ENCODE measurements around the gene FLNC. TPM values are rescaled to one million over a fixed set of nuclear protein-coding genes. Genes with fewer than 3 reads are reported as not detected.
A peak's percentile ranks its signal among the peaks of the same experiment; 100 is the strongest.

FLNC gene
- total and polyA plus RNA-seq, 9 of the 15 experiments (the other 6 are each of a cell fraction or from before 2014, with no cell fraction given), result 0.90 to 155 (median 28.8) TPM

DNA sequence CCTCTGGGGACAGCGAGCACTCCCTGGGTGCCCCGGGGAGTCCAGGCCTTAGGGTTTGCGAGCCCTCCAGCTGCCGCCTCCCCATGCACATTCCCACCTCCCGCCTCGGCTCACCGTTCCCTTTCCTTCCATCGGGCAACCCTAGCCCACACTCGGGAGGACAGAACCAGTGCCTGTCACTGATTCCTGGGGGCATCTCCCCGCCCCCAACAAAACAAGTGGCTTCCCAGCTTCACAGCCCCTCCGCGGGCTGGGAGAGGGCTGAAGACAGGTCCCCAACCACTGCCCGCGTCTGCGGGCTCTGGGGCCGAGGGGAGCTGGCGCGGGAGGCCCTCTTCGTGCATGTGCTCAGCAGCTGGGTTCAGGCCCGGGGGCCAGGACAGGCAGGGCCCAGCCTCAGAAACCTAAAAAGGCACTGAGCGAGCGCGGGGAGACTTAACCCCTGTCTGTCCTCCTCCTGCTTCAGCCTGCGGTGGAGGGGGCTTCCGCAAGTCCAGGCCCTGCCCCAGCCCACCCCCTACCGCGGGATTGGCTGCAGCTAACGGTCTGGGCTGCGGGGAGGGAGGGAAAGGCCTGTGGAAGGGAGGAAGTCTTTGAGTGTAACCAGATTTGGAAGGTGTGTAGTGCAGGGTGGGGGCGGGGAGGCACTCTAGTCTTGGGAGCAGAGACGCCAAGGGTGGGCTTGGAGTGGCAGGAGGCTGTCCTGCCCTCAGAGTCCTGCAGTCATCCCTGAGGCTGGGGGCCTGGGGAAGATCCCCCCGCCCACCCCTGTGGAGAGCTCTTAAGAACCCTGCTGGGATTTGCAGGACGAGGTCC lies 1.2 kb downstream of the FLNC start (continued):
- TF ChIP-seq MTA1 (IDR thresholded peaks at IDR 0.05; ENCODE audit: borderline replicate concordance) (no peak), HNRNPLL (IDR thresholded peaks at IDR 0.05; ENCODE audit: low read depth, low read length, poor library complexity, severe bottlenecking) (peak; percentile 27), MTF1 (CRISPR knock-in tag; IDR thresholded peaks at IDR 0.05; ENCODE audit: borderline replicate concordance) (no peak), FOXK1 (CRISPR knock-in tag; IDR thresholded peaks at IDR 0.05; ENCODE audit: borderline replicate concordance) (no peak), RHOXF2B (CRISPR knock-in tag; conservative IDR thresholded peaks at IDR 0.05) (no peak), SMAD4 (CRISPR knock-in tag; conservative IDR thresholded peaks at IDR 0.05) (peak; percentile 63; the same call in 1 of the 2 replicates), TOE1 (IDR thresholded peaks at IDR 0.05; ENCODE audit: borderline replicate concordance) (peak; percentile 47; the same call in 1 of the 2 replicates), TOE1 (CRISPR knock-in tag; IDR thresholded peaks at IDR 0.05; ENCODE audit: borderline replicate concordance, low read depth) (no peak), CBFA2T3 (IDR thresholded peaks at IDR 0.05) (0 out of 2 replicates have a peak, but pooled peaks have one; percentile 7), JUN (IDR thresholded peaks at IDR 0.05; ENCODE audit: borderline replicate concordance, low read depth, low read length) (no peak), JUN (CRISPR knock-in tag; IDR thresholded peaks at IDR 0.05; ENCODE audit: borderline replicate concordance) (no peak), ZNF668 (CRISPR knock-in tag; IDR thresholded peaks at IDR 0.05) (no peak), POLR3A (IDR thresholded peaks at IDR 0.05; ENCODE audit: borderline replicate concordance, extremely low read depth, insufficient read depth, insufficient read length) (no peak), NRF1 (conservative IDR thresholded peaks at IDR 0.05 in 1 of 2, IDR thresholded peaks at IDR 0.05 in 1 of 2) (peak; percentile 20 to 40; a peak in 2 of 4 replicates), CBX1 (IDR thresholded peaks at IDR 0.05; ENCODE audit: low read depth) (peak; percentile 80), ZEB2 (IDR thresholded peaks at IDR 0.05) (peak; percentile 56; the same call in 1 of the 2 replicates), KLF10 (CRISPR knock-in tag; IDR thresholded peaks at IDR 0.05) (peak; percentile 24; the same call in 1 of the 2 replicates), BHLHE40 (IDR thresholded peaks at IDR 0.05; ENCODE audit: low read length) (0 out of 2 replicates have a peak, but pooled peaks have one; percentile 3), MYNN (IDR thresholded peaks at IDR 0.05) (peak; percentile 33; the same call in 1 of the 2 replicates), MYNN (CRISPR knock-in tag; IDR thresholded peaks at IDR 0.05) (no peak), PHB (CRISPR knock-in tag; IDR thresholded peaks at IDR 0.05) (peak; percentile 11; the same call in 1 of the 2 replicates), CHD1 (IDR thresholded peaks at IDR 0.05; ENCODE audit: low read length) (no peak), ZNF239 (CRISPR knock-in tag; IDR thresholded peaks at IDR 0.05) (peak; percentile 18; the same call in 1 of the 2 replicates), TBL1XR1 (IDR thresholded peaks at IDR 0.05; ENCODE audit: low read length in 2 of 2) (peak in 1 of 2 experiments; percentile 12; a peak in 2 of 4 replicates), BRD4 (IDR thresholded peaks at IDR 0.05) (peak; percentile 83), SIN3A (IDR thresholded peaks at IDR 0.05; ENCODE audit: borderline replicate concordance in 2 of 2, control insufficient read depth in 1 of 2, low read depth in 2 of 2, low read length in 2 of 2) (peak in 1 of 2 experiments; percentile 74; a peak in 2 of 4 replicates), SUPT5H (IDR thresholded peaks at IDR 0.05) (peak; percentile 93), E2F3 (CRISPR knock-in tag; IDR thresholded peaks at IDR 0.05) (peak; percentile 79), ZNF212 (CRISPR knock-in tag; IDR thresholded peaks at IDR 0.05) (peak; percentile 22; the same call in 1 of the 2 replicates), ZNF76 (CRISPR knock-in tag; IDR thresholded peaks at IDR 0.05; ENCODE audit: borderline replicate concordance) (peak; percentile 35; the same call in 1 of the 2 replicates)
- TF ChIP-seq, protein P1, sequence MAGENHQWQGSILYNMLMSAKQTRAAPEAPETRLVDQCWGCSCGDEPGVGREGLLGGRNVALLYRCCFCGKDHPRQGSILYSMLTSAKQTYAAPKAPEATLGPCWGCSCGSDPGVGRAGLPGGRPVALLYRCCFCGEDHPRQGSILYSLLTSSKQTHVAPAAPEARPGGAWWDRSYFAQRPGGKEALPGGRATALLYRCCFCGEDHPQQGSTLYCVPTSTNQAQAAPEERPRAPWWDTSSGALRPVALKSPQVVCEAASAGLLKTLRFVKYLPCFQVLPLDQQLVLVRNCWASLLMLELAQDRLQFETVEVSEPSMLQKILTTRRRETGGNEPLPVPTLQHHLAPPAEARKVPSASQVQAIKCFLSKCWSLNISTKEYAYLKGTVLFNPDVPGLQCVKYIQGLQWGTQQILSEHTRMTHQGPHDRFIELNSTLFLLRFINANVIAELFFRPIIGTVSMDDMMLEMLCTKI (IDR thresholded peaks at IDR 0.05; ENCODE audit: partially characterized antibody), result no peak
